Measurements from ENCODE around the gene KDM4C. TPM values are rescaled to one million over a fixed set of nuclear protein-coding genes. Genes with fewer than 3 reads are reported as not detected.

Gene KDM4C
- total RNA-seq, 1 experiment from 2014 or later = 7.1 TPM

DNA sequence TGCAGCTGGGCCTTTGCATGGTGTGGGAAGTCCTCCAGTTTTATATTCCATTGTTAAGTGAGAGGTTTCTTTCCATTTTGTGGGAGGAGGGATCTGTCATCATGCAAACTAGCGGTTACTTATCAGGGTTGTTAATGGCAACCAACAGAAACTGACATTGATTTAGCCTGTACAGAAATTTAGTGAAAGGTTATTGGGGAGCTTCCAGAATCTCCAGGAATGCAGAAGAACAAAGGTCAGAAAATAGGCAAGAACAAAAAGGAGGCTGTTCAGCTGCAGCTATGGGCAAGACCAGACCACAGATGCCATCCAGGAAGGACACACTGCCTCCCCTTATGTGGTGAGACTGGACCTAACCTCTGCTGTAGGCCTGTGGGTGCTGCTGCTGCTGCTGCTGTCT, 395.8 kb downstream of the KDM4C start:
- POLR2A ChIA-PET = no interaction called here
- no peaks in the 10 kb centered on the region for H3K27me3 ChIP-seq (ENCODE audit: control insufficient read depth, insufficient read depth, low read length)
- no peak for TF ChIP-seq REST (IDR thresholded peaks at IDR 0.05; ENCODE audit: insufficient read depth in 1 of 2, low read depth in 2 of 2, low read length in 1 of 2)
- TF ChIP-seq POLR2AphosphoS5 (IDR thresholded peaks at IDR 0.05; ENCODE audit: low read depth, low read length) = no peak
- no peak for TF ChIP-seq SIN3A (IDR thresholded peaks at IDR 0.05; ENCODE audit: borderline replicate concordance, insufficient read depth, low read depth, low read length)
- TF ChIP-seq, protein P1, sequence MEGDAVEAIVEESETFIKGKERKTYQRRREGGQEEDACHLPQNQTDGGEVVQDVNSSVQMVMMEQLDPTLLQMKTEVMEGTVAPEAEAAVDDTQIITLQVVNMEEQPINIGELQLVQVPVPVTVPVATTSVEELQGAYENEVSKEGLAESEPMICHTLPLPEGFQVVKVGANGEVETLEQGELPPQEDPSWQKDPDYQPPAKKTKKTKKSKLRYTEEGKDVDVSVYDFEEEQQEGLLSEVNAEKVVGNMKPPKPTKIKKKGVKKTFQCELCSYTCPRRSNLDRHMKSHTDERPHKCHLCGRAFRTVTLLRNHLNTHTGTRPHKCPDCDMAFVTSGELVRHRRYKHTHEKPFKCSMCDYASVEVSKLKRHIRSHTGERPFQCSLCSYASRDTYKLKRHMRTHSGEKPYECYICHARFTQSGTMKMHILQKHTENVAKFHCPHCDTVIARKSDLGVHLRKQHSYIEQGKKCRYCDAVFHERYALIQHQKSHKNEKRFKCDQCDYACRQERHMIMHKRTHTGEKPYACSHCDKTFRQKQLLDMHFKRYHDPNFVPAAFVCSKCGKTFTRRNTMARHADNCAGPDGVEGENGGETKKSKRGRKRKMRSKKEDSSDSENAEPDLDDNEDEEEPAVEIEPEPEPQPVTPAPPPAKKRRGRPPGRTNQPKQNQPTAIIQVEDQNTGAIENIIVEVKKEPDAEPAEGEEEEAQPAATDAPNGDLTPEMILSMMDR (IDR thresholded peaks at IDR 0.05) = no peak
- TF ChIP-seq TCF7L2 (IDR thresholded peaks at IDR 0.05; ENCODE audit: low read depth, low read length) = no peak
- H3K9me3 ChIP-seq (ENCODE audit: control insufficient read depth, insufficient read depth, low read depth, low read length) = no peaks in the 10 kb centered on the region
- no peak overlapping the region for H3K4me3 ChIP-seq (ENCODE audit: low read depth in 2 of 2, low read length in 2 of 2)
- DNase-seq (ENCODE audit: low read depth, low spot score) = no peak
- BruUV-seq (replicated peaks) = no TSS peak
- no peak for ATAC-seq
- CTCF ChIA-PET = no interaction called here
- no peaks in the 10 kb centered on the region for H3K36me3 ChIP-seq (ENCODE audit: control insufficient read depth, insufficient read depth, low read length)
- in situ Hi-C loops (cut with HindIII; ENCODE audit: low pct_unique_long_range_greater_than_20kb, low sequenced_read_pairs) (no loop called here), intact Hi-C loops (cut with micrococcal nuclease; ENCODE audit: unreplicated experiment) (no loop called here)
- H3K27ac ChIP-seq (ENCODE audit: low read length) = no peak overlapping the region
- H3K4me1 ChIP-seq (ENCODE audit: control insufficient read depth, insufficient read depth, low read length) = no peaks in the 10 kb centered on the region

- no peak overlapping the region for H3K4me3 ChIP-seq (ENCODE audit: low read depth in 2 of 2, low read length in 2 of 2)
- no peaks in the 10 kb centered on the region for H3K36me3 ChIP-seq (ENCODE audit: control insufficient read depth, insufficient read depth, low read length)
- no peaks in the 10 kb centered on the region for H3K9me3 ChIP-seq (ENCODE audit: control insufficient read depth, insufficient read depth, low read depth, low read length)
- no peaks in the 10 kb centered on the region for H3K27me3 ChIP-seq (ENCODE audit: control insufficient read depth, insufficient read depth, low read length)
- no peaks in the 10 kb centered on the region for H3K4me1 ChIP-seq (ENCODE audit: control insufficient read depth, insufficient read depth, low read length)
- no TSS peak for BruUV-seq (replicated peaks)
- H3K27ac ChIP-seq (ENCODE audit: low read length) = no peak overlapping the region
- no peak for TF ChIP-seq TCF7L2 (IDR thresholded peaks at IDR 0.05; ENCODE audit: low read depth, low read length)
- in situ Hi-C loops (cut with HindIII; ENCODE audit: low pct_unique_long_range_greater_than_20kb, low sequenced_read_pairs) = no loop called here
- POLR2A ChIA-PET = no interaction called here
- DNase-seq (ENCODE audit: low read depth, low spot score) = no peak
- no peak for ATAC-seq
- CTCF ChIA-PET = no interaction called here
- intact Hi-C loops (cut with micrococcal nuclease; ENCODE audit: unreplicated experiment) = no loop called here
Observed at GRCh38 chr9:7154003-7154619, 396.3 kb downstream of the KDM4C start.

- H3K9me3 ChIP-seq (ENCODE audit: control insufficient read depth, insufficient read depth, low read depth, low read length) = no peaks in the 10 kb centered on the region
- TF ChIP-seq TCF7L2 (IDR thresholded peaks at IDR 0.05; ENCODE audit: low read depth, low read length) (no peak), REST (IDR thresholded peaks at IDR 0.05; ENCODE audit: insufficient read depth in 1 of 2, low read depth in 2 of 2, low read length in 1 of 2) (no peak), POLR2AphosphoS5 (IDR thresholded peaks at IDR 0.05; ENCODE audit: low read depth, low read length) (no peak), SIN3A (IDR thresholded peaks at IDR 0.05; ENCODE audit: borderline replicate concordance, insufficient read depth, low read depth, low read length) (no peak)
- TF ChIP-seq, protein P1 (IDR thresholded peaks at IDR 0.05) = no peak
- no peaks in the 10 kb centered on the region for H3K27me3 ChIP-seq (ENCODE audit: control insufficient read depth, insufficient read depth, low read length)
- intact Hi-C loops (cut with micrococcal nuclease; ENCODE audit: unreplicated experiment) = no loop called here
- CTCF ChIA-PET = no interaction called here
- POLR2A ChIA-PET = no interaction called here
- no TSS peak for BruUV-seq (replicated peaks)
- no peaks in the 10 kb centered on the region for H3K36me3 ChIP-seq (ENCODE audit: control insufficient read depth, insufficient read depth, low read length)
- no peak overlapping the region for H3K4me3 ChIP-seq (ENCODE audit: low read depth in 2 of 2, low read length in 2 of 2)
- DNase-seq (ENCODE audit: low read depth, low spot score) (no peak), ATAC-seq (no peak)
- no peaks in the 10 kb centered on the region for H3K4me1 ChIP-seq (ENCODE audit: control insufficient read depth, insufficient read depth, low read length)
- in situ Hi-C loops (cut with HindIII; ENCODE audit: low pct_unique_long_range_greater_than_20kb, low sequenced_read_pairs) = no loop called here
- no peak overlapping the region for H3K27ac ChIP-seq (ENCODE audit: low read length)
Observed at GRCh38 chr9:7154650-7155049, 396.9 kb downstream of the KDM4C start.
